Measurements from ENCODE around the gene TMEM45A. TPM values are rescaled to one million over a fixed set of nuclear protein-coding genes. Genes with fewer than 3 reads are reported as not detected.
"Not testable (repeated sequence)": the region's sequence is repeated elsewhere in the genome, so short reads cannot be mapped to it uniquely, and the experiment has no call there.

Gene TMEM45A
- total RNA-seq, 2 experiments from 2014 or later = 0.10 TPM; not detected in 1

GRCh38 chr3:100470951-100471350, 21.5 kb upstream of the TMEM45A start:
- Histone ChIP-seq H3K79me2 (ENCODE audit: insufficient read depth, low read depth, low read length) (no peaks in the 10 kb centered on the region), H3K36me3 (ENCODE audit: insufficient read depth, low read length) (no peaks in the 10 kb centered on the region), H3K9me2 (ENCODE audit: insufficient read depth, low read length) (no peaks in the 10 kb centered on the region), H3K27ac (ENCODE audit: low read depth, low read length, poor library complexity, severe bottlenecking) (no peak overlapping the region), H3K4me3 (ENCODE audit: low read depth, low read length, poor library complexity, severe bottlenecking) (no peak overlapping the region), H2AFZ (ENCODE audit: low read length) (no peak overlapping the region), H3K9me3 (ENCODE audit: low read length) (peaks cover 9% of the 10 kb centered on the region; the same call in 1 of the 2 replicates), H3K4me2 (ENCODE audit: low read length) (no peak overlapping the region), H3K4me1 (ENCODE audit: insufficient read depth, low read length, poor library complexity, severe bottlenecking) (no peaks in the 10 kb centered on the region), H4K20me1 (ENCODE audit: insufficient read depth, low read length) (no peaks in the 10 kb centered on the region)
- CTCF ChIA-PET (ENCODE audit: unreplicated experiment) = no interaction called here
- no peak for TF ChIP-seq CTCF (conservative IDR thresholded peaks at IDR 0.05; ENCODE audit: low read length)
- no peak for TF ChIP-seq EZH2phosphoT487 (IDR thresholded peaks at IDR 0.05; ENCODE audit: borderline replicate concordance, low read depth, low read length)
- intact Hi-C loops (cut with micrococcal nuclease; ENCODE audit: unreplicated experiment) = no loop called here
- BruUV-seq (replicated peaks) = no TSS peak
- POLR2A ChIA-PET = no interaction called here
- no peak for DNase-seq (ENCODE audit: low spot score)

- POLR2A ChIA-PET = no interaction called here
- TF ChIP-seq CTCF (conservative IDR thresholded peaks at IDR 0.05; ENCODE audit: low read length) (no peak), EZH2phosphoT487 (IDR thresholded peaks at IDR 0.05; ENCODE audit: borderline replicate concordance, low read depth, low read length) (no peak)
- Histone ChIP-seq H3K9me2 (ENCODE audit: insufficient read depth, low read length) (no peaks in the 10 kb centered on the region), H3K4me3 (ENCODE audit: low read depth, low read length, poor library complexity, severe bottlenecking) (no peak overlapping the region), H3K4me1 (ENCODE audit: insufficient read depth, low read length, poor library complexity, severe bottlenecking) (no peaks in the 10 kb centered on the region), H4K20me1 (ENCODE audit: insufficient read depth, low read length) (no peaks in the 10 kb centered on the region), H3K36me3 (ENCODE audit: insufficient read depth, low read length) (no peaks in the 10 kb centered on the region), H3K4me2 (ENCODE audit: low read length) (no peak overlapping the region), H2AFZ (ENCODE audit: low read length) (no peak overlapping the region), H3K9me3 (ENCODE audit: low read length) (peaks cover 9% of the 10 kb centered on the region; the same call in 1 of the 2 replicates), H3K27ac (ENCODE audit: low read depth, low read length, poor library complexity, severe bottlenecking) (no peak overlapping the region), H3K79me2 (ENCODE audit: insufficient read depth, low read depth, low read length) (no peaks in the 10 kb centered on the region)
- DNase-seq (ENCODE audit: low spot score) = no peak
- intact Hi-C loops (cut with micrococcal nuclease; ENCODE audit: unreplicated experiment) = no loop called here
- BruUV-seq (replicated peaks) = no TSS peak
- CTCF ChIA-PET (ENCODE audit: unreplicated experiment) = no interaction called here
Observed at GRCh38 chr3:100471444-100471843, 21.0 kb upstream of the TMEM45A start.

GRCh38 chr3:100477851-100478360, 14.5 kb upstream of the TMEM45A start:
- H3K36me3 ChIP-seq (ENCODE audit: insufficient read depth, low read length); DNase-seq (ENCODE audit: low spot score); POLR2A ChIA-PET; BruUV-seq (replicated peaks); H2AFZ ChIP-seq (ENCODE audit: low read length); H3K4me3 ChIP-seq (ENCODE audit: low read depth, low read length, poor library complexity, severe bottlenecking); H3K9me2 ChIP-seq (ENCODE audit: insufficient read depth, low read length); H4K20me1 ChIP-seq (ENCODE audit: insufficient read depth, low read length); H3K9me3 ChIP-seq (ENCODE audit: low read length); CTCF ChIA-PET (ENCODE audit: unreplicated experiment); H3K27ac ChIP-seq (ENCODE audit: low read depth, low read length, poor library complexity, severe bottlenecking); intact Hi-C loops (cut with micrococcal nuclease; ENCODE audit: unreplicated experiment); H3K4me1 ChIP-seq (ENCODE audit: insufficient read depth, low read length, poor library complexity, severe bottlenecking); H3K79me2 ChIP-seq (ENCODE audit: insufficient read depth, low read depth, low read length); H3K4me2 ChIP-seq (ENCODE audit: low read length): not testable (repeated sequence)

- intact Hi-C loops (cut with micrococcal nuclease; ENCODE audit: unreplicated experiment); H4K20me1 ChIP-seq (ENCODE audit: insufficient read depth, low read length); BruUV-seq (replicated peaks); H3K9me3 ChIP-seq (ENCODE audit: low read length); H3K4me2 ChIP-seq (ENCODE audit: low read length); DNase-seq (ENCODE audit: low spot score); H3K4me1 ChIP-seq (ENCODE audit: insufficient read depth, low read length, poor library complexity, severe bottlenecking); H3K79me2 ChIP-seq (ENCODE audit: insufficient read depth, low read depth, low read length); H3K36me3 ChIP-seq (ENCODE audit: insufficient read depth, low read length); H2AFZ ChIP-seq (ENCODE audit: low read length); H3K9me2 ChIP-seq (ENCODE audit: insufficient read depth, low read length); H3K4me3 ChIP-seq (ENCODE audit: low read depth, low read length, poor library complexity, severe bottlenecking); H3K27ac ChIP-seq (ENCODE audit: low read depth, low read length, poor library complexity, severe bottlenecking): not testable (repeated sequence)
- ChIA-PET CTCF (ENCODE audit: unreplicated experiment) (interaction anchor here (0.6 kb wide), 1 partner anchor 1747 kb away, joined by 3 read pairs; no protein-coding TSS in a partner anchor), POLR2A (interaction anchor here (0.6 kb wide), 1 partner anchor 39 kb away, joined by 3 read pairs; no protein-coding TSS in a partner anchor)
Observed at GRCh38 chr3:100478521-100478920, 13.9 kb upstream of the TMEM45A start.

Measured in OCI-LY7 (cell line).